ENCODE measurements around the gene APOBR. TPM values are rescaled to one million over a fixed set of nuclear protein-coding genes. Genes with fewer than 3 reads are reported as not detected.

Gene APOBR
- total and polyA plus RNA-seq, 9 of the 15 experiments (the other 6 are each of a cell fraction or from before 2014, with no cell fraction given) = 0.08 to 6.1 (median 2.8) TPM; not detected in 1

- TF ChIP-seq AFF1 (IDR thresholded peaks at IDR 0.05; ENCODE audit: low read depth in 1 of 2, partially characterized antibody in 2 of 2) (no peak), SAP30 (IDR thresholded peaks at IDR 0.05; ENCODE audit: borderline replicate concordance, insufficient read depth, low read depth, low read length, poor library complexity, severe bottlenecking) (no peak), SIN3B (IDR thresholded peaks at IDR 0.05; ENCODE audit: low read depth) (no peak), TAF7 (tag; IDR thresholded peaks at IDR 0.05) (peak; percentile 68), CREM (IDR thresholded peaks at IDR 0.05; ENCODE audit: low read depth) (no peak), BCOR (IDR thresholded peaks at IDR 0.05) (no peak), SAFB2 (IDR thresholded peaks at IDR 0.05; ENCODE audit: borderline replicate concordance, low read depth, low read length, severe bottlenecking) (no peak), RFX5 (IDR thresholded peaks at IDR 0.05; ENCODE audit: low read depth, low read length) (no peak), ZEB2 (IDR thresholded peaks at IDR 0.05) (no peak), TOE1 (IDR thresholded peaks at IDR 0.05; ENCODE audit: borderline replicate concordance) (no peak; the same call in 1 of the 2 replicates), TOE1 (CRISPR knock-in tag; IDR thresholded peaks at IDR 0.05; ENCODE audit: borderline replicate concordance, low read depth) (no peak), HDAC2 (IDR thresholded peaks at IDR 0.05) (no peak), HIVEP1 (CRISPR knock-in tag; IDR thresholded peaks at IDR 0.05) (0 out of 2 replicates have a peak, but pooled peaks have one; percentile 21), ZSCAN32 (CRISPR knock-in tag; IDR thresholded peaks at IDR 0.05) (peak; percentile 72), TEAD2 (tag; IDR thresholded peaks at IDR 0.05) (peak; percentile 58; the same call in 1 of the 2 replicates), FOSL1 (tag; conservative IDR thresholded peaks at IDR 0.05) (peak; percentile 43), MXI1 (IDR thresholded peaks at IDR 0.05; ENCODE audit: low read depth, low read length) (no peak), ZNF165 (CRISPR knock-in tag; IDR thresholded peaks at IDR 0.05; ENCODE audit: borderline replicate concordance) (no peak), PHB2 (IDR thresholded peaks at IDR 0.05; ENCODE audit: low read depth) (no peak), THRAP3 (IDR thresholded peaks at IDR 0.05; ENCODE audit: borderline replicate concordance) (no peak), PYGO2 (tag; IDR thresholded peaks at IDR 0.05) (peak; percentile 73), SETDB1 (IDR thresholded peaks at IDR 0.05; ENCODE audit: low read length) (no peak), SIN3A (IDR thresholded peaks at IDR 0.05; ENCODE audit: borderline replicate concordance in 2 of 2, control insufficient read depth in 1 of 2, low read depth in 2 of 2, low read length in 2 of 2) (no peak), NR1H2 (CRISPR knock-in tag; IDR thresholded peaks at IDR 0.05) (no peak), TCF7L2 (IDR thresholded peaks at IDR 0.05; ENCODE audit: low read depth, low read length) (no peak), RFX7 (CRISPR knock-in tag; IDR thresholded peaks at IDR 0.05) (no peak), KHSRP (IDR thresholded peaks at IDR 0.05) (no peak), DPF2 (IDR thresholded peaks at IDR 0.05) (no peak)
Measured at GRCh38 chr16:28538733-28539596, 44.5 kb downstream of the APOBR start, which contains the start of gene NUPR1 (continued).
